ENCODE results near the gene FYN. TPM values are rescaled to one million over a fixed set of nuclear protein-coding genes. Genes with fewer than 3 reads are reported as not detected.
A peak's percentile ranks its signal among the peaks of the same experiment; 100 is the strongest.

Gene FYN
- polyA plus RNA-seq, 2 of the 4 experiments (the other 2 are of a cell fraction): 3.5 to 3.7 TPM

- H3K4me3 ChIP-seq: no peak overlapping the region
- no peak for TF ChIP-seq MAFK (IDR thresholded peaks at IDR 0.05; ENCODE audit: partially characterized antibody)
- no peak for TF ChIP-seq RAD21 (conservative IDR thresholded peaks at IDR 0.05 in 1 of 2, IDR thresholded peaks at IDR 0.05 in 1 of 2)
- TF ChIP-seq CBX8 (IDR thresholded peaks at IDR 0.05): no peak
- TF ChIP-seq, protein P1, sequence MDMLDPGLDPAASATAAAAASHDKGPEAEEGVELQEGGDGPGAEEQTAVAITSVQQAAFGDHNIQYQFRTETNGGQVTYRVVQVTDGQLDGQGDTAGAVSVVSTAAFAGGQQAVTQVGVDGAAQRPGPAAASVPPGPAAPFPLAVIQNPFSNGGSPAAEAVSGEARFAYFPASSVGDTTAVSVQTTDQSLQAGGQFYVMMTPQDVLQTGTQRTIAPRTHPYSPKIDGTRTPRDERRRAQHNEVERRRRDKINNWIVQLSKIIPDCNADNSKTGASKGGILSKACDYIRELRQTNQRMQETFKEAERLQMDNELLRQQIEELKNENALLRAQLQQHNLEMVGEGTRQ (IDR thresholded peaks at IDR 0.05): no peak
- no peak for TF ChIP-seq HMGXB4 (CRISPR knock-in tag; IDR thresholded peaks at IDR 0.05; ENCODE audit: borderline replicate concordance)
- TF ChIP-seq HOXB13 (CRISPR knock-in tag; IDR thresholded peaks at IDR 0.05; ENCODE audit: low read depth): no peak
- no peak for TF ChIP-seq PBX3 (IDR thresholded peaks at IDR 0.05)
- TF ChIP-seq PHF8 (IDR thresholded peaks at IDR 0.05; ENCODE audit: borderline replicate concordance, low read depth): no peak
- no peak for TF ChIP-seq KDM1A (IDR thresholded peaks at IDR 0.05; ENCODE audit: low read depth)
- no peak for TF ChIP-seq RFX5 (IDR thresholded peaks at IDR 0.05)
- no peak for TF ChIP-seq POLR2AphosphoS2 (conservative IDR thresholded peaks at IDR 0.05; ENCODE audit: low read length)
- TF ChIP-seq SMC3 (IDR thresholded peaks at IDR 0.05): no peak
- TF ChIP-seq NFE2L2 (conservative IDR thresholded peaks at IDR 0.05; ENCODE audit: low read length): no peak
- no peak for TF ChIP-seq EHF (CRISPR knock-in tag; IDR thresholded peaks at IDR 0.05)
- no peak for TF ChIP-seq GATA3 (IDR thresholded peaks at IDR 0.05; ENCODE audit: borderline replicate concordance)
- no peak for TF ChIP-seq ESRRA (IDR thresholded peaks at IDR 0.05; ENCODE audit: borderline replicate concordance, low read length)
- peaks cover 3% of the 10 kb centered on the region; the same call in 1 of the 3 replicates for H3K9me3 ChIP-seq
- no peaks in the 10 kb centered on the region for H3K4me1 ChIP-seq
- no peak overlapping the region for H3K4me2 ChIP-seq
- FAIRE-seq (no peak), ATAC-seq (no peak), DNase-seq (ENCODE audit: low read depth in 1 of 2, low spot score in 1 of 2) (no peak)
- no peak overlapping the region for H3K27ac ChIP-seq
- WGBS (ENCODE audit: missing lambda C conversion rate): 69% methylated on average over 11 of the region's 11 CpGs
- ChIA-PET POLR2A (no interaction called here), CTCF (no interaction called here)
Measured at GRCh38 chr6:111730864-111731263, 142.4 kb downstream of the FYN start.

- H3K27ac ChIP-seq: no peak overlapping the region
- ATAC-seq (peak in 1 of 2 experiments; percentile 61; a peak in 1 of 6 replicates), DNase-seq (ENCODE audit: low read depth in 1 of 2, low spot score in 1 of 2) (peak in 1 of 2 experiments; percentile 12), FAIRE-seq (no peak)
- H3K9me3 ChIP-seq: peaks cover 3% of the 10 kb centered on the region; the same call in 1 of the 3 replicates
- ChIA-PET CTCF (no interaction called here), POLR2A (no interaction called here)
- no peak overlapping the region for H3K4me3 ChIP-seq
- TF ChIP-seq KDM5A (IDR thresholded peaks at IDR 0.05) (no peak), NR3C1 (IDR thresholded peaks at IDR 0.05) (no peak), EHMT2 (IDR thresholded peaks at IDR 0.05; ENCODE audit: low read depth) (no peak), MYC (IDR thresholded peaks at IDR 0.05; ENCODE audit: borderline replicate concordance, low read length) (no peak), ELK1 (IDR thresholded peaks at IDR 0.05; ENCODE audit: low read depth, low read length) (no peak), FOSL2 (IDR thresholded peaks at IDR 0.05) (no peak), FOSL2 (CRISPR knock-in tag; IDR thresholded peaks at IDR 0.05) (no peak), CHD2 (IDR thresholded peaks at IDR 0.05; ENCODE audit: low read length, partially characterized antibody) (no peak), FOSB (CRISPR knock-in tag; IDR thresholded peaks at IDR 0.05) (no peak), RAD21 (conservative IDR thresholded peaks at IDR 0.05 in 1 of 2, IDR thresholded peaks at IDR 0.05 in 1 of 2) (no peak), PHF8 (IDR thresholded peaks at IDR 0.05; ENCODE audit: borderline replicate concordance, low read depth) (no peak)
- TF ChIP-seq, protein P2, sequence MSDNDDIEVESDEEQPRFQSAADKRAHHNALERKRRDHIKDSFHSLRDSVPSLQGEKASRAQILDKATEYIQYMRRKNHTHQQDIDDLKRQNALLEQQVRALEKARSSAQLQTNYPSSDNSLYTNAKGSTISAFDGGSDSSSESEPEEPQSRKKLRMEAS (IDR thresholded peaks at IDR 0.05): no peak
- no peaks in the 10 kb centered on the region for H3K4me1 ChIP-seq
- H3K4me2 ChIP-seq: no peak overlapping the region
- WGBS (ENCODE audit: missing lambda C conversion rate): 57% methylated on average over 3 of the region's 3 CpGs
Measured at GRCh38 chr6:111727802-111728201, 145.4 kb downstream of the FYN start.
